ENCODE measurements around the gene FN1. TPM values are rescaled to one million over a fixed set of nuclear protein-coding genes. Genes with fewer than 3 reads are reported as not detected.

Gene FN1
- total and polyA plus RNA-seq, 2 of the 8 experiments (the other 6 are each of a cell fraction or from before 2014, with no cell fraction given) = 42.9 to 109 TPM

- H4K20me1 ChIP-seq (replicated peaks in 1 of 2; ENCODE audit: control insufficient read depth in 1 of 2, insufficient read depth in 2 of 2, low read length in 2 of 2) = no peaks in the 10 kb centered on the region
- ChIA-PET CTCF (ENCODE audit: partially characterized antibody) (no interaction called here), POLR2A (ENCODE audit: partially characterized antibody) (no interaction called here)
- DNase-seq (ENCODE audit: low read depth in 1 of 2, low spot score in 2 of 2) = no peak
- H3K4me1 ChIP-seq (replicated peaks in 1 of 4; ENCODE audit: control insufficient read depth in 3 of 4, insufficient read depth in 4 of 4, low read length in 3 of 4) = no peaks in the 10 kb centered on the region
- H3K23ac ChIP-seq (ENCODE audit: insufficient read length) = no peak overlapping the region
- H2BK120ac ChIP-seq (replicated peaks; ENCODE audit: low read depth, low read length) = no peak overlapping the region
- no peaks in the 10 kb centered on the region for H3K9me3 ChIP-seq (ENCODE audit: insufficient read depth in 2 of 2, low read depth in 1 of 2, low read length in 1 of 2)
- no peak overlapping the region for H3K56ac ChIP-seq (replicated peaks; ENCODE audit: insufficient read length, low read depth, low read length)
- no peak overlapping the region for H2AFZ ChIP-seq (ENCODE audit: low read length)
- H3K36me3 ChIP-seq (ENCODE audit: control insufficient read depth in 2 of 4, insufficient read depth in 4 of 4, low read length in 3 of 4) = peaks cover 0 to 34% (median 5%) of the 10 kb centered on the region in 4 experiments; a peak in 6 of 8 replicates
- H2BK5ac ChIP-seq (ENCODE audit: low read depth, low read length) = no peak overlapping the region
- H3K27me3 ChIP-seq (replicated peaks in 1 of 4; ENCODE audit: control insufficient read depth in 3 of 4, extremely low read depth in 1 of 4, insufficient read depth in 3 of 4, low read length in 3 of 4) = no peaks in the 10 kb centered on the region
- H4K5ac ChIP-seq (ENCODE audit: insufficient read length, low read depth, low read length) = no peak overlapping the region
- H2BK20ac ChIP-seq (ENCODE audit: low read length) = no peak overlapping the region
- no peaks in the 10 kb centered on the region for H3K23me2 ChIP-seq (ENCODE audit: low read depth, low read length)
- H3K79me1 ChIP-seq (ENCODE audit: low read depth, low read length) = no peaks in the 10 kb centered on the region
- H2BK15ac ChIP-seq (ENCODE audit: low read length) = no peak overlapping the region
- H2AK5ac ChIP-seq (ENCODE audit: low read depth, low read length) = no peak overlapping the region
- no peak overlapping the region for H3K18ac ChIP-seq (ENCODE audit: extremely low read depth, low read length)
- no peak overlapping the region for H3K14ac ChIP-seq (ENCODE audit: insufficient read length)
- no peak for FAIRE-seq
- no peak overlapping the region for H3K27ac ChIP-seq (ENCODE audit: low read depth, low read length)
- H4K91ac ChIP-seq (replicated peaks; ENCODE audit: insufficient read length, low read length) = no peak overlapping the region
- H3K79me2 ChIP-seq (ENCODE audit: control insufficient read depth in 1 of 2, insufficient read depth in 2 of 2, low read length in 2 of 2) = no peaks in the 10 kb centered on the region
- H3K4ac ChIP-seq (replicated peaks; ENCODE audit: insufficient read length, low read depth, low read length) = no peak overlapping the region
- WGBS, 2 experiments (ENCODE audit: extremely low coverage in 1 of 2, insufficient coverage in 1 of 2, insufficient read length in 1 of 2, insufficient replicate concordance in 2 of 2, low coverage in 1 of 2, low lambda C conversion rate in 2 of 2, missing lambda C conversion rate in 1 of 2) = 96% methylated on average over 19 of the region's 19 CpGs; no CpG with 5 or more reads in 1 of the 2 experiments
- no peak overlapping the region for H2BK12ac ChIP-seq (ENCODE audit: low read depth, low read length)
- no peak overlapping the region for H4K8ac ChIP-seq (ENCODE audit: extremely low read depth, insufficient read depth, low read length)
- no peak overlapping the region; a peak in 2 of 7 replicates for H3K9ac ChIP-seq (replicated peaks in 1 of 4; ENCODE audit: extremely low read depth in 1 of 4, low read depth in 3 of 4, low read length in 3 of 4)
- H3K4me3 ChIP-seq (ENCODE audit: extremely low read depth in 1 of 4, insufficient read depth in 2 of 4, low read depth in 3 of 4, low read length in 4 of 4) = no peak overlapping the region
- H3K4me2 ChIP-seq (ENCODE audit: insufficient read depth in 1 of 2, low read depth in 2 of 2, low read length in 2 of 2) = no peak overlapping the region
- TF ChIP-seq ATF2 (IDR thresholded peaks at IDR 0.05; ENCODE audit: low read length) (no peak), CBX8 (IDR thresholded peaks at IDR 0.05; ENCODE audit: borderline replicate concordance, low read depth, low read length) (no peak), CTBP2 (IDR thresholded peaks at IDR 0.05; ENCODE audit: borderline replicate concordance, insufficient read depth, insufficient read length, low read length) (no peak), HDAC2 (IDR thresholded peaks at IDR 0.05; ENCODE audit: borderline replicate concordance in 1 of 2, low read depth in 2 of 2, low read length in 2 of 2) (no peak), BACH1 (IDR thresholded peaks at IDR 0.05; ENCODE audit: low read length) (no peak), SIRT6 (IDR thresholded peaks at IDR 0.05; ENCODE audit: low read length) (no peak), HDAC6 (IDR thresholded peaks at IDR 0.05; ENCODE audit: low read depth, low read length) (no peak), CHD2 (IDR thresholded peaks at IDR 0.05; ENCODE audit: low read length) (no peak), POLR2A (IDR thresholded peaks at IDR 0.05; ENCODE audit: control extremely low read depth in 1 of 2, low read depth in 2 of 2, low read length in 2 of 2) (no peak), CHD1 (IDR thresholded peaks at IDR 0.05; ENCODE audit: low read depth, low read length) (no peak), KDM1A (IDR thresholded peaks at IDR 0.05; ENCODE audit: borderline replicate concordance, low read length) (no peak)
These were observed 7.6 kb downstream of the FN1 start for GRCh38 chr2:215428060-215428910.
